Suppressor macrophage treated with lipopolysaccharide for 1 hour (primary cell): Measurements from ENCODE around the gene CSNK1A1.
"Not testable (repeated sequence)": the region's sequence is repeated elsewhere in the genome, so short reads cannot be mapped to it uniquely, and the experiment has no call there.

Experiments used
- DNase-seq, 3 donors: peaks; one replicate each; pipeline ENCODE4 v3.0.0-alpha.2; 2020 to 2022

CSNK1A1 gene

GRCh38 chr5:149551227-149552037, at the start of gene CSNK1A1:
TSS of gene CSNK1A1 (minus strand) at chr5:149551439. CDS start at chr5:149550964, 475 bp downstream.
- peak; percentile 100 for DNase-seq

- DNase-seq: no peak
Measured at GRCh38 chr5:149600932-149601331, 49.7 kb upstream of the CSNK1A1 start.

GRCh38 chr5:149599375-149599774, 48.1 kb upstream of the CSNK1A1 start:
- no peak for DNase-seq

- DNase-seq: no peak
Measured at GRCh38 chr5:149598966-149599365, 47.7 kb upstream of the CSNK1A1 start.

- not testable (repeated sequence) for DNase-seq
Measured at GRCh38 chr5:149598234-149598633, 47.0 kb upstream of the CSNK1A1 start.

- DNase-seq: no peak
Measured at GRCh38 chr5:149597618-149598017, 46.4 kb upstream of the CSNK1A1 start.

GRCh38 chr5:149596712-149597111, 45.5 kb upstream of the CSNK1A1 start:
- no peak for DNase-seq

- DNase-seq: not testable (repeated sequence)
Measured at GRCh38 chr5:149595105-149595504, 43.9 kb upstream of the CSNK1A1 start.

GRCh38 chr5:149594206-149594895, 43.1 kb upstream of the CSNK1A1 start:
- DNase-seq: no peak

- DNase-seq: no peak
Measured at GRCh38 chr5:149593370-149593769, 42.1 kb upstream of the CSNK1A1 start.

GRCh38 chr5:149588936-149589335, 37.7 kb upstream of the CSNK1A1 start:
- DNase-seq: peak; percentile 56 to 67 (median 61)

GRCh38 chr5:149586708-149587318, 35.6 kb upstream of the CSNK1A1 start:
- peak in 1 of 3 donors; percentile 17 for DNase-seq

GRCh38 chr5:149585910-149586309, 34.7 kb upstream of the CSNK1A1 start:
- DNase-seq: peak in 2 of 3 donors; percentile 45 to 47

- DNase-seq: no peak
Measured at GRCh38 chr5:149584121-149584520, 32.9 kb upstream of the CSNK1A1 start.

- DNase-seq: no peak
Measured at GRCh38 chr5:149583394-149583793, 32.2 kb upstream of the CSNK1A1 start.

- no peak for DNase-seq
Measured at GRCh38 chr5:149581931-149582768, 30.9 kb upstream of the CSNK1A1 start.

GRCh38 chr5:149581192-149581861, 30.1 kb upstream of the CSNK1A1 start, which contains the start of gene ARHGEF37:
TSS of gene ARHGEF37 (plus strand) at chr5:149581498. CDS start at chr5:149597770, 16,272 bp downstream.
- peak in 2 of 3 donors; percentile 31 to 52 for DNase-seq

GRCh38 chr5:149580808-149581191, 29.6 kb upstream of the CSNK1A1 start:
- no peak for DNase-seq

- DNase-seq: no peak
Measured at GRCh38 chr5:149578896-149579295, 27.7 kb upstream of the CSNK1A1 start.

- no peak for DNase-seq
Measured at GRCh38 chr5:149576021-149576420, 24.8 kb upstream of the CSNK1A1 start.

GRCh38 chr5:149575131-149575530, 23.9 kb upstream of the CSNK1A1 start:
- DNase-seq: no peak
